ENCODE data around the gene TSPAN17.

Gene TSPAN17

GRCh38 chr5:176627582-176627981 is 19.7 kb upstream of the TSPAN17 start:
- no peak for TF ChIP-seq CTCF (conservative IDR thresholded peaks at IDR 0.05; ENCODE audit: control insufficient read depth, insufficient read depth, low read depth, low read length)
- no peak overlapping the region for H3K4me3 ChIP-seq (ENCODE audit: control insufficient read depth, low read depth, low read length)
- no peak for DNase-seq (ENCODE audit: low read depth)

- TF ChIP-seq CTCF (conservative IDR thresholded peaks at IDR 0.05; ENCODE audit: control insufficient read depth, insufficient read depth, low read depth, low read length) = no peak
- no peak for DNase-seq (ENCODE audit: low read depth)
- no peak overlapping the region for H3K4me3 ChIP-seq (ENCODE audit: control insufficient read depth, low read depth, low read length)
Observed at GRCh38 chr5:176628406-176629228, 18.7 kb upstream of the TSPAN17 start.

GRCh38 chr5:176629317-176629852 is 17.9 kb upstream of the TSPAN17 start:
- no peak overlapping the region for H3K4me3 ChIP-seq (ENCODE audit: control insufficient read depth, low read depth, low read length)
- no peak for TF ChIP-seq CTCF (conservative IDR thresholded peaks at IDR 0.05; ENCODE audit: control insufficient read depth, insufficient read depth, low read depth, low read length)
- DNase-seq (ENCODE audit: low read depth) = no peak

- no peak within 1 kb of the TSS for H3K4me3 ChIP-seq (ENCODE audit: control insufficient read depth, low read depth, low read length)
- DNase-seq (ENCODE audit: low read depth) = no peak
Observed at GRCh38 chr5:176629853-176630680, 17.2 kb upstream of the TSPAN17 start, which contains the start of the genes EIF4E1B and SNCB. Gene EIF4E1B, plus strand, starts transcription at chr5:176630675. Its CDS starts 12,113 bp downstream, at chr5:176642788. Gene SNCB, minus strand, starts transcription at chr5:176630534. Its CDS starts 880 bp downstream, at chr5:176629654.

GRCh38 chr5:176630681-176631222 is 16.5 kb upstream of the TSPAN17 start:
- TF ChIP-seq CTCF (conservative IDR thresholded peaks at IDR 0.05; ENCODE audit: control insufficient read depth, insufficient read depth, low read depth, low read length) = no peak
- no peak for DNase-seq (ENCODE audit: low read depth)
- H3K4me3 ChIP-seq (ENCODE audit: control insufficient read depth, low read depth, low read length) = no peak overlapping the region

More at GRCh38 chr5:176629853-176630680, 17.2 kb upstream of the TSPAN17 start, which contains the start of the genes EIF4E1B and SNCB:
- no peak for TF ChIP-seq CTCF (conservative IDR thresholded peaks at IDR 0.05; ENCODE audit: control insufficient read depth, insufficient read depth, low read depth, low read length)
